ENCODE measurements around the gene NUP88.

GRCh38 chr17:5364156-5364555, 55.3 kb downstream of the NUP88 start:
- no peak for TF ChIP-seq EZH2 (IDR thresholded peaks at IDR 0.05; ENCODE audit: low read length, unreplicated experiment)
- TF ChIP-seq, protein P1, sequence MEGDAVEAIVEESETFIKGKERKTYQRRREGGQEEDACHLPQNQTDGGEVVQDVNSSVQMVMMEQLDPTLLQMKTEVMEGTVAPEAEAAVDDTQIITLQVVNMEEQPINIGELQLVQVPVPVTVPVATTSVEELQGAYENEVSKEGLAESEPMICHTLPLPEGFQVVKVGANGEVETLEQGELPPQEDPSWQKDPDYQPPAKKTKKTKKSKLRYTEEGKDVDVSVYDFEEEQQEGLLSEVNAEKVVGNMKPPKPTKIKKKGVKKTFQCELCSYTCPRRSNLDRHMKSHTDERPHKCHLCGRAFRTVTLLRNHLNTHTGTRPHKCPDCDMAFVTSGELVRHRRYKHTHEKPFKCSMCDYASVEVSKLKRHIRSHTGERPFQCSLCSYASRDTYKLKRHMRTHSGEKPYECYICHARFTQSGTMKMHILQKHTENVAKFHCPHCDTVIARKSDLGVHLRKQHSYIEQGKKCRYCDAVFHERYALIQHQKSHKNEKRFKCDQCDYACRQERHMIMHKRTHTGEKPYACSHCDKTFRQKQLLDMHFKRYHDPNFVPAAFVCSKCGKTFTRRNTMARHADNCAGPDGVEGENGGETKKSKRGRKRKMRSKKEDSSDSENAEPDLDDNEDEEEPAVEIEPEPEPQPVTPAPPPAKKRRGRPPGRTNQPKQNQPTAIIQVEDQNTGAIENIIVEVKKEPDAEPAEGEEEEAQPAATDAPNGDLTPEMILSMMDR (conservative IDR thresholded peaks at IDR 0.05; ENCODE audit: low read depth, low read length), result no peak
